GM23338 (cell line): ENCODE results near the gene KCNJ2. TPM values are rescaled to one million over a fixed set of nuclear protein-coding genes. Genes with fewer than 3 reads are reported as not detected.

Experiments used
- ATAC-seq: fragments of 200-7000 bp; cut with Tn5 transposase; 3 replicates; pipeline ENCODE4 v1.9.1; 2020
- DNase-seq: peaks from one replicate; pipeline ENCODE4 v3.0.0-alpha.2; 2015; ENCODE audit warnings: low spot score
- H2AFZ ChIP-seq: fragments of 200-600 bp; sonication (generic); 2 replicates; pipeline ENCODE4 v1.8.0; 2016; ENCODE audit warnings: antibody characterized with exemption, mild to moderate bottlenecking, moderate library complexity
- H3F3A ChIP-seq: fragments of 200-600 bp; sonication (generic); replicated peaks from 2 replicates; pipeline ENCODE4 v1.8.0; 2017; ENCODE audit warnings: antibody characterized with exemption, mixed run types, low read depth
- H3K27ac ChIP-seq: fragments of 200-600 bp; sonication (generic); 2 replicates; pipeline ENCODE4 v1.6.1; 2016; ENCODE audit warnings: low read depth
- H3K27me3 ChIP-seq: fragments of 200-600 bp; sonication (generic); 2 replicates; pipeline ENCODE4 v1.8.0; 2016; ENCODE audit warnings: mild to moderate bottlenecking, mixed run types, moderate library complexity; ENCODE audit not compliant: insufficient read depth
- H3K36me3 ChIP-seq: fragments of 200-600 bp; sonication (generic); 2 replicates; pipeline ENCODE4 v1.8.0; 2016; ENCODE audit warnings: mild to moderate bottlenecking; ENCODE audit not compliant: insufficient read depth
- H3K4me1 ChIP-seq: fragments of 200-600 bp; sonication (generic); 2 replicates; pipeline ENCODE4 v1.8.0; 2016; ENCODE audit warnings: mild to moderate bottlenecking, moderate library complexity; ENCODE audit not compliant: insufficient read depth
- H3K4me2 ChIP-seq: fragments of 200-600 bp; sonication (generic); 2 replicates; pipeline ENCODE4 v1.7.1; 2017; ENCODE audit warnings: mixed run types
- H3K4me3 ChIP-seq: fragments of 200-600 bp; sonication (generic); 2 replicates; pipeline ENCODE4 v1.6.1; 2016; ENCODE audit warnings: mixed run types
- H3K79me2 ChIP-seq: fragments of 200-600 bp; sonication (generic); replicated peaks from 2 replicates; pipeline ENCODE4 v1.8.0; 2017; ENCODE audit warnings: mild to moderate bottlenecking; ENCODE audit not compliant: insufficient read depth
- H3K9me2 ChIP-seq: fragments of 200-600 bp; sonication (generic); 2 replicates; pipeline ENCODE4 v1.8.0; 2017; ENCODE audit not compliant: insufficient read depth
- H4K20me1 ChIP-seq: fragments of 200-600 bp; sonication (generic); replicated peaks from 2 replicates; pipeline ENCODE4 v1.8.0; 2017; ENCODE audit warnings: mild to moderate bottlenecking; ENCODE audit not compliant: insufficient read depth
- H3K27ac Mint-ChIP-seq: 2 replicates; pipeline ENCODE4 v1.8.0; 2020; ENCODE audit warnings: inconsistent platforms, mild to moderate bottlenecking, moderate library complexity, mixed read lengths
- H3K27me3 Mint-ChIP-seq: 3 replicates; pipeline ENCODE4 v1.8.0; 2022; ENCODE audit warnings: low read depth, mild to moderate bottlenecking, moderate library complexity, mixed read lengths, inconsistent platforms; ENCODE audit not compliant: insufficient read depth, poor library complexity
- H3K36me3 Mint-ChIP-seq: 3 replicates; pipeline ENCODE4 v1.8.0; 2021; ENCODE audit warnings: low read depth, mild to moderate bottlenecking, inconsistent platforms, moderate library complexity, mixed read lengths
- H3K4me1 Mint-ChIP-seq: 3 replicates; pipeline ENCODE4 v1.8.0; 2020; ENCODE audit warnings: mild to moderate bottlenecking, inconsistent platforms, mixed read lengths
- H3K4me3 Mint-ChIP-seq: 3 replicates; pipeline ENCODE4 v1.8.0; 2021; ENCODE audit warnings: moderate library complexity, mild to moderate bottlenecking, inconsistent platforms, mixed read lengths
- H3K9me3 Mint-ChIP-seq: 3 replicates; pipeline ENCODE4 v1.8.0; 2020; ENCODE audit warnings: moderate library complexity, mild to moderate bottlenecking, inconsistent platforms, mixed read lengths
- CREB1 ChIP-seq: fragments of 250-450 bp; sonication (Bioruptor Pico); IDR thresholded peaks from 2 replicates; pipeline ENCODE4 v1.5.0; 2020; ENCODE audit warnings: low read depth, mild to moderate bottlenecking, moderate library complexity
- EZH2 ChIP-seq: fragments of 200-600 bp; sonication (generic); IDR thresholded peaks from one replicate; pipeline ENCODE4 v1.8.0; 2017; ENCODE audit warnings: antibody characterized with exemption, mild to moderate bottlenecking, low read depth; ENCODE audit not compliant: unreplicated experiment
- EZH2phosphoT487 ChIP-seq: fragments of 200-600 bp; sonication (generic); IDR thresholded peaks from one replicate; pipeline ENCODE4 v1.8.1; 2018; ENCODE audit warnings: antibody characterized with exemption; ENCODE audit not compliant: unreplicated experiment
- JUNB ChIP-seq: IDR thresholded peaks from one replicate; pipeline ENCODE4 v1.6.1; 2016; ENCODE audit warnings: antibody characterized with exemption; ENCODE audit not compliant: unreplicated experiment
- NANOG ChIP-seq: IDR thresholded peaks from 2 replicates; pipeline ENCODE4 v1.6.1; 2016; ENCODE audit warnings: antibody characterized with exemption, borderline replicate concordance
- POLR2AphosphoS5 ChIP-seq: IDR thresholded peaks from 2 replicates; pipeline ENCODE4 v1.6.1; 2016; ENCODE audit warnings: antibody characterized with exemption, low read depth
- STAT1 ChIP-seq: IDR thresholded peaks from one replicate; pipeline ENCODE4 v1.6.1; 2016; ENCODE audit warnings: antibody characterized with exemption; ENCODE audit not compliant: unreplicated experiment
- ZNF114 ChIP-seq: fragments of 250-450 bp; sonication (Bioruptor Pico); IDR thresholded peaks from 2 replicates; pipeline ENCODE4 v1.5.0; 2020; ENCODE audit warnings: mild to moderate bottlenecking, moderate library complexity
- ZNF331 ChIP-seq: fragments of 250-450 bp; sonication (Bioruptor Pico); IDR thresholded peaks from 2 replicates; pipeline ENCODE4 v1.5.0; 2020; ENCODE audit warnings: low read depth, mild to moderate bottlenecking, moderate library complexity
- polyA plus RNA-seq: library from polyadenylated mRNA; unstranded; fragments of >200 nt; fragmentation: Nextera tagmentation; extraction: Ambion mirVana; gene quantifications from 2 replicates; pipeline ENCODE4 v1.2.1, GENCODE V29; 2016
- total RNA-seq: library from RNA; depleted of rRNA; stranded (reverse); fragments of >200 nt; shearing (Covaris generic); gene quantifications from 2 replicates; pipeline ENCODE4 v1.2.3, GENCODE V29; 2014
- TF ChIP-seq, protein P1 (sequence below): IDR thresholded peaks from one replicate; pipeline ENCODE4 v1.6.1; 2018; ENCODE audit warnings: antibody characterized with exemption; ENCODE audit not compliant: unreplicated experiment
- TF ChIP-seq, protein P2 (sequence below): fragments of 250-450 bp; sonication (Bioruptor Pico); IDR thresholded peaks from 2 replicates; pipeline ENCODE4 v1.5.0; 2020; ENCODE audit warnings: mild to moderate bottlenecking, moderate library complexity
- TF ChIP-seq, protein P3 (sequence below): IDR thresholded peaks from 2 replicates; pipeline ENCODE4 v1.6.1; 2016; ENCODE audit warnings: antibody characterized with exemption
- TF ChIP-seq, protein P4 (sequence below), 2 experiments: fragments of 200-600 bp in 1 of 2; sonication (generic) in 1 of 2; conservative IDR thresholded peaks; 2 replicates each; pipeline versions ENCODE4 v1.5.1 to v1.6.1; 2016 to 2017; ENCODE audit warnings: antibody characterized with exemption in 2 of 2, low read depth in 2 of 2, mild to moderate bottlenecking in 2 of 2, moderate library complexity in 1 of 2

KCNJ2 gene
- total and polyA plus RNA-seq, 2 experiments from 2014 or later: 2.1 to 4.4 TPM

DNA sequence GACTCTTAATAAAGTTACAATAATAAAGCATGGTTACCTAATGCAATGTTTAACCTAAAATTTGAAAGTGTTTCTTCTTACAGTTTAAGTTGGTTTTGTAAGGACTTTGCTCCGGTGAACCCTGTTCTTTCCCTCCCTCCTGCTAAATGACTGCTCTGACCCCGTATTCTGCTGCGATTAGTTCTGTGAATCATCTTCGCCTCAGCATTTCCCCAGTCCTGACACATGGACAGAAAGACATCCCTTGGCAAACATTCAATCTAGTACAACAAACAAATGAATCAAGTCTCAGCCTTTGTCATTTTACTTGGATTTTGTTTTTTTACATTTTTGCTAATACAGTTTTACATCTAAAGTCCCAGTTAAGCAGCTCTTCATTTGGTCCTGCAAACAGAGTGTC lies 15.4 kb downstream of the KCNJ2 start:
- Mint-ChIP-seq H3K4me3 (no peak overlapping the region), H3K9me3 (no peaks in the 10 kb centered on the region), H3K4me1 (peaks cover 2% of the 10 kb centered on the region; the same call in 1 of the 3 replicates), H3K27me3 (no peaks in the 10 kb centered on the region), H3K27ac (no peak overlapping the region), H3K36me3 (no peaks in the 10 kb centered on the region)
- H2AFZ ChIP-seq: no peak overlapping the region
- H3F3A ChIP-seq: no peaks in the 10 kb centered on the region
- no peak for ATAC-seq
- DNase-seq: no peak
- no peaks in the 10 kb centered on the region for H3K79me2 ChIP-seq
- no peaks in the 10 kb centered on the region for H3K27me3 ChIP-seq
- H3K4me3 ChIP-seq: no peak overlapping the region
- H3K4me2 ChIP-seq: no peak overlapping the region
- H3K4me1 ChIP-seq: no peaks in the 10 kb centered on the region
- H3K9me2 ChIP-seq: no peaks in the 10 kb centered on the region
- H3K27ac ChIP-seq: no peak overlapping the region
- no peaks in the 10 kb centered on the region for H3K36me3 ChIP-seq
- no peaks in the 10 kb centered on the region for H4K20me1 ChIP-seq
- TF ChIP-seq, protein P1, sequence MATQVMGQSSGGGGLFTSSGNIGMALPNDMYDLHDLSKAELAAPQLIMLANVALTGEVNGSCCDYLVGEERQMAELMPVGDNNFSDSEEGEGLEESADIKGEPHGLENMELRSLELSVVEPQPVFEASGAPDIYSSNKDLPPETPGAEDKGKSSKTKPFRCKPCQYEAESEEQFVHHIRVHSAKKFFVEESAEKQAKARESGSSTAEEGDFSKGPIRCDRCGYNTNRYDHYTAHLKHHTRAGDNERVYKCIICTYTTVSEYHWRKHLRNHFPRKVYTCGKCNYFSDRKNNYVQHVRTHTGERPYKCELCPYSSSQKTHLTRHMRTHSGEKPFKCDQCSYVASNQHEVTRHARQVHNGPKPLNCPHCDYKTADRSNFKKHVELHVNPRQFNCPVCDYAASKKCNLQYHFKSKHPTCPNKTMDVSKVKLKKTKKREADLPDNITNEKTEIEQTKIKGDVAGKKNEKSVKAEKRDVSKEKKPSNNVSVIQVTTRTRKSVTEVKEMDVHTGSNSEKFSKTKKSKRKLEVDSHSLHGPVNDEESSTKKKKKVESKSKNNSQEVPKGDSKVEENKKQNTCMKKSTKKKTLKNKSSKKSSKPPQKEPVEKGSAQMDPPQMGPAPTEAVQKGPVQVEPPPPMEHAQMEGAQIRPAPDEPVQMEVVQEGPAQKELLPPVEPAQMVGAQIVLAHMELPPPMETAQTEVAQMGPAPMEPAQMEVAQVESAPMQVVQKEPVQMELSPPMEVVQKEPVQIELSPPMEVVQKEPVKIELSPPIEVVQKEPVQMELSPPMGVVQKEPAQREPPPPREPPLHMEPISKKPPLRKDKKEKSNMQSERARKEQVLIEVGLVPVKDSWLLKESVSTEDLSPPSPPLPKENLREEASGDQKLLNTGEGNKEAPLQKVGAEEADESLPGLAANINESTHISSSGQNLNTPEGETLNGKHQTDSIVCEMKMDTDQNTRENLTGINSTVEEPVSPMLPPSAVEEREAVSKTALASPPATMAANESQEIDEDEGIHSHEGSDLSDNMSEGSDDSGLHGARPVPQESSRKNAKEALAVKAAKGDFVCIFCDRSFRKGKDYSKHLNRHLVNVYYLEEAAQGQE: no peak
- no peak for TF ChIP-seq JUNB
- no peak for TF ChIP-seq CREB1
- no peak for TF ChIP-seq ZNF331
- TF ChIP-seq POLR2AphosphoS5: no peak
- no peak for TF ChIP-seq EZH2phosphoT487
- TF ChIP-seq STAT1: no peak
- TF ChIP-seq EZH2: no peak
- TF ChIP-seq, protein P2, sequence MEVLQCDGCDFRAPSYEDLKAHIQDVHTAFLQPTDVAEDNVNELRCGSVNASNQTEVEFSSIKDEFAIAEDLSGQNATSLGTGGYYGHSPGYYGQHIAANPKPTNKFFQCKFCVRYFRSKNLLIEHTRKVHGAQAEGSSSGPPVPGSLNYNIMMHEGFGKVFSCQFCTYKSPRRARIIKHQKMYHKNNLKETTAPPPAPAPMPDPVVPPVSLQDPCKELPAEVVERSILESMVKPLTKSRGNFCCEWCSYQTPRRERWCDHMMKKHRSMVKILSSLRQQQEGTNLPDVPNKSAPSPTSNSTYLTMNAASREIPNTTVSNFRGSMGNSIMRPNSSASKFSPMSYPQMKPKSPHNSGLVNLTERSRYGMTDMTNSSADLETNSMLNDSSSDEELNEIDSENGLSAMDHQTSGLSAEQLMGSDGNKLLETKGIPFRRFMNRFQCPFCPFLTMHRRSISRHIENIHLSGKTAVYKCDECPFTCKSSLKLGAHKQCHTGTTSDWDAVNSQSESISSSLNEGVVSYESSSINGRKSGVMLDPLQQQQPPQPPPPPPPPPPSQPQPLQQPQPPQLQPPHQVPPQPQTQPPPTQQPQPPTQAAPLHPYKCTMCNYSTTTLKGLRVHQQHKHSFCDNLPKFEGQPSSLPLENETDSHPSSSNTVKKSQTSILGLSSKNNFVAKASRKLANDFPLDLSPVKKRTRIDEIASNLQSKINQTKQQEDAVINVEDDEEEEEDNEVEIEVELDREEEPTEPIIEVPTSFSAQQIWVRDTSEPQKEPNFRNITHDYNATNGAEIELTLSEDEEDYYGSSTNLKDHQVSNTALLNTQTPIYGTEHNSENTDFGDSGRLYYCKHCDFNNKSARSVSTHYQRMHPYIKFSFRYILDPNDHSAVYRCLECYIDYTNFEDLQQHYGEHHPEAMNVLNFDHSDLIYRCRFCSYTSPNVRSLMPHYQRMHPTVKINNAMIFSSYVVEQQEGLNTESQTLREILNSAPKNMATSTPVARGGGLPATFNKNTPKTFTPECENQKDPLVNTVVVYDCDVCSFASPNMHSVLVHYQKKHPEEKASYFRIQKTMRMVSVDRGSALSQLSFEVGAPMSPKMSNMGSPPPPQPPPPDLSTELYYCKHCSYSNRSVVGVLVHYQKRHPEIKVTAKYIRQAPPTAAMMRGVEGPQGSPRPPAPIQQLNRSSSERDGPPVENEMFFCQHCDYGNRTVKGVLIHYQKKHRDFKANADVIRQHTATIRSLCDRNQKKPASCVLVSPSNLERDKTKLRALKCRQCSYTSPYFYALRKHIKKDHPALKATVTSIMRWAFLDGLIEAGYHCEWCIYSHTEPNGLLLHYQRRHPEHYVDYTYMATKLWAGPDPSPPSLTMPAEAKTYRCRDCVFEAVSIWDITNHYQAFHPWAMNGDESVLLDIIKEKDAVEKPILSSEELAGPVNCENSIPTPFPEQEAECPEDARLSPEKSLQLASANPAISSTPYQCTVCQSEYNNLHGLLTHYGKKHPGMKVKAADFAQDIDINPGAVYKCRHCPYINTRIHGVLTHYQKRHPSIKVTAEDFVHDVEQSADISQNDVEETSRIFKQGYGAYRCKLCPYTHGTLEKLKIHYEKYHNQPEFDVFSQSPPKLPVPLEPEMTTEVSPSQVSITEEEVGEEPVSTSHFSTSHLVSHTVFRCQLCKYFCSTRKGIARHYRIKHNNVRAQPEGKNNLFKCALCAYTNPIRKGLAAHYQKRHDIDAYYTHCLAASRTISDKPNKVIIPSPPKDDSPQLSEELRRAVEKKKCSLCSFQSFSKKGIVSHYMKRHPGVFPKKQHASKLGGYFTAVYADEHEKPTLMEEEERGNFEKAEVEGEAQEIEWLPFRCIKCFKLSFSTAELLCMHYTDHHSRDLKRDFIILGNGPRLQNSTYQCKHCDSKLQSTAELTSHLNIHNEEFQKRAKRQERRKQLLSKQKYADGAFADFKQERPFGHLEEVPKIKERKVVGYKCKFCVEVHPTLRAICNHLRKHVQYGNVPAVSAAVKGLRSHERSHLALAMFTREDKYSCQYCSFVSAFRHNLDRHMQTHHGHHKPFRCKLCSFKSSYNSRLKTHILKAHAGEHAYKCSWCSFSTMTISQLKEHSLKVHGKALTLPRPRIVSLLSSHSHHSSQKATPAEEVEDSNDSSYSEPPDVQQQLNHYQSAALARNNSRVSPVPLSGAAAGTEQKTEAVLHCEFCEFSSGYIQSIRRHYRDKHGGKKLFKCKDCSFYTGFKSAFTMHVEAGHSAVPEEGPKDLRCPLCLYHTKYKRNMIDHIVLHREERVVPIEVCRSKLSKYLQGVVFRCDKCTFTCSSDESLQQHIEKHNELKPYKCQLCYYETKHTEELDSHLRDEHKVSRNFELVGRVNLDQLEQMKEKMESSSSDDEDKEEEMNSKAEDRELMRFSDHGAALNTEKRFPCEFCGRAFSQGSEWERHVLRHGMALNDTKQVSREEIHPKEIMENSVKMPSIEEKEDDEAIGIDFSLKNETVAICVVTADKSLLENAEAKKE (CRISPR knock-in tag): no peak
- no peak for TF ChIP-seq ZNF114 (CRISPR knock-in tag)
- TF ChIP-seq, protein P3, sequence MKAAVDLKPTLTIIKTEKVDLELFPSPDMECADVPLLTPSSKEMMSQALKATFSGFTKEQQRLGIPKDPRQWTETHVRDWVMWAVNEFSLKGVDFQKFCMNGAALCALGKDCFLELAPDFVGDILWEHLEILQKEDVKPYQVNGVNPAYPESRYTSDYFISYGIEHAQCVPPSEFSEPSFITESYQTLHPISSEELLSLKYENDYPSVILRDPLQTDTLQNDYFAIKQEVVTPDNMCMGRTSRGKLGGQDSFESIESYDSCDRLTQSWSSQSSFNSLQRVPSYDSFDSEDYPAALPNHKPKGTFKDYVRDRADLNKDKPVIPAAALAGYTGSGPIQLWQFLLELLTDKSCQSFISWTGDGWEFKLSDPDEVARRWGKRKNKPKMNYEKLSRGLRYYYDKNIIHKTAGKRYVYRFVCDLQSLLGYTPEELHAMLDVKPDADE: no peak
- TF ChIP-seq, protein P4, sequence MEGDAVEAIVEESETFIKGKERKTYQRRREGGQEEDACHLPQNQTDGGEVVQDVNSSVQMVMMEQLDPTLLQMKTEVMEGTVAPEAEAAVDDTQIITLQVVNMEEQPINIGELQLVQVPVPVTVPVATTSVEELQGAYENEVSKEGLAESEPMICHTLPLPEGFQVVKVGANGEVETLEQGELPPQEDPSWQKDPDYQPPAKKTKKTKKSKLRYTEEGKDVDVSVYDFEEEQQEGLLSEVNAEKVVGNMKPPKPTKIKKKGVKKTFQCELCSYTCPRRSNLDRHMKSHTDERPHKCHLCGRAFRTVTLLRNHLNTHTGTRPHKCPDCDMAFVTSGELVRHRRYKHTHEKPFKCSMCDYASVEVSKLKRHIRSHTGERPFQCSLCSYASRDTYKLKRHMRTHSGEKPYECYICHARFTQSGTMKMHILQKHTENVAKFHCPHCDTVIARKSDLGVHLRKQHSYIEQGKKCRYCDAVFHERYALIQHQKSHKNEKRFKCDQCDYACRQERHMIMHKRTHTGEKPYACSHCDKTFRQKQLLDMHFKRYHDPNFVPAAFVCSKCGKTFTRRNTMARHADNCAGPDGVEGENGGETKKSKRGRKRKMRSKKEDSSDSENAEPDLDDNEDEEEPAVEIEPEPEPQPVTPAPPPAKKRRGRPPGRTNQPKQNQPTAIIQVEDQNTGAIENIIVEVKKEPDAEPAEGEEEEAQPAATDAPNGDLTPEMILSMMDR (conservative IDR thresholded peaks at IDR 0.05; ENCODE audit: low read depth in 2 of 2): no peak
- TF ChIP-seq NANOG: no peak
